SJSA1 (cell line): Measurements from ENCODE around the gene DKK3. TPM values are rescaled to one million over a fixed set of nuclear protein-coding genes. Genes with fewer than 3 reads are reported as not detected.

Source experiments
- DNase-seq, 2 experiments: peaks; one replicate each; pipeline ENCODE4 v3.0.0-alpha.2; 2015 to 2020; ENCODE audit warnings: low spot score in 2 of 2, low read depth in 1 of 2
- H3K27ac ChIP-seq: fragments of 250-450 bp; sonication (Bioruptor Pico); 2 replicates; pipeline ENCODE4 v1.5.1; 2020; ENCODE audit warnings: mild to moderate bottlenecking, moderate library complexity
- H3K27me3 ChIP-seq: fragments of 250-450 bp; sonication (Bioruptor Pico); replicated peaks from 2 replicates; pipeline ENCODE4 v1.5.1; 2020; ENCODE audit warnings: mild to moderate bottlenecking, moderate library complexity
- H3K36me3 ChIP-seq: fragments of 250-450 bp; sonication (Bioruptor Pico); 2 replicates; pipeline ENCODE4 v1.5.1; 2020; ENCODE audit warnings: mild to moderate bottlenecking
- H3K4me1 ChIP-seq: fragments of 250-450 bp; sonication (Bioruptor Pico); replicated peaks from 2 replicates; pipeline ENCODE4 v1.6.1; 2021; ENCODE audit warnings: mild to moderate bottlenecking
- H3K4me3 ChIP-seq: fragments of 250-450 bp; sonication (Bioruptor Pico); 2 replicates; pipeline ENCODE4 v1.5.1; 2020; ENCODE audit warnings: mild to moderate bottlenecking
- H3K9me3 ChIP-seq: fragments of 250-450 bp; sonication (Bioruptor Pico); replicated peaks from 2 replicates; pipeline ENCODE4 v1.5.1; 2020; ENCODE audit warnings: mild to moderate bottlenecking
- total RNA-seq: library from RNA; depleted of rRNA; stranded (reverse); fragments of >200 nt; shearing (Covaris generic); gene quantifications from 2 replicates; pipeline ENCODE4 v1.2.3, GENCODE V29; 2014; rRNA removed

The DKK3 gene
- total RNA-seq, 1 experiment from 2014 or later: 807 TPM

- H3K27ac ChIP-seq: no peak overlapping the region
- peak; percentile 42 to 57 for DNase-seq
- peaks cover 17% of the 10 kb centered on the region for H3K4me1 ChIP-seq
Observed at GRCh38 chr11:11931461-11932055, 76.9 kb downstream of the DKK3 start.

GRCh38 chr11:11929920-11930319 is 78.5 kb downstream of the DKK3 start:
- H3K27ac ChIP-seq: no peak overlapping the region
- H3K27me3 ChIP-seq: no peaks in the 10 kb centered on the region
- H3K4me3 ChIP-seq: no peak overlapping the region
- peaks cover 58% of the 10 kb centered on the region for H3K36me3 ChIP-seq
- H3K9me3 ChIP-seq: no peaks in the 10 kb centered on the region
- H3K4me1 ChIP-seq: peaks cover 17% of the 10 kb centered on the region
- no peak for DNase-seq

More at GRCh38 chr11:11931461-11932055, 76.9 kb downstream of the DKK3 start:
- no peaks in the 10 kb centered on the region for H3K27me3 ChIP-seq
- H3K9me3 ChIP-seq: no peaks in the 10 kb centered on the region
- no peak overlapping the region for H3K4me3 ChIP-seq
- H3K36me3 ChIP-seq: peaks cover 68% of the 10 kb centered on the region

- Histone ChIP-seq H3K4me3 (no peak overlapping the region), H3K27me3 (no peaks in the 10 kb centered on the region), H3K4me1 (no peaks in the 10 kb centered on the region), H3K36me3 (peaks cover 17% of the 10 kb centered on the region), H3K27ac (no peak overlapping the region), H3K9me3 (no peaks in the 10 kb centered on the region)
- no peak for DNase-seq
Observed at GRCh38 chr11:11923828-11924227, 84.6 kb downstream of the DKK3 start.

GRCh38 chr11:11916981-11917399 is 91.4 kb downstream of the DKK3 start:
- no peak overlapping the region for H3K4me3 ChIP-seq

GRCh38 chr11:11915625-11916024 is 92.8 kb downstream of the DKK3 start:
- H3K9me3 ChIP-seq: no peaks in the 10 kb centered on the region
- H3K36me3 ChIP-seq: peaks cover 19% of the 10 kb centered on the region
- no peak for DNase-seq
- no peaks in the 10 kb centered on the region for H3K27me3 ChIP-seq
- H3K4me3 ChIP-seq: no peak overlapping the region
- H3K4me1 ChIP-seq: peaks cover 8% of the 10 kb centered on the region
- H3K27ac ChIP-seq: no peak overlapping the region

More at GRCh38 chr11:11916981-11917399, 91.4 kb downstream of the DKK3 start:
- Histone ChIP-seq H3K9me3 (no peaks in the 10 kb centered on the region), H3K27ac (no peak overlapping the region), H3K4me1 (peaks cover 8% of the 10 kb centered on the region), H3K27me3 (no peaks in the 10 kb centered on the region), H3K36me3 (peaks cover 10% of the 10 kb centered on the region)
- peak in 1 of 2 experiments; percentile 33 for DNase-seq

GRCh38 chr11:11913395-11913794 is 95.0 kb downstream of the DKK3 start:
- peaks cover 27% of the 10 kb centered on the region for H3K4me1 ChIP-seq
- H3K27ac ChIP-seq: no peak overlapping the region
- DNase-seq: no peak
- H3K27me3 ChIP-seq: no peaks in the 10 kb centered on the region
- peaks cover 24% of the 10 kb centered on the region for H3K36me3 ChIP-seq
- H3K9me3 ChIP-seq: no peaks in the 10 kb centered on the region
- H3K4me3 ChIP-seq: no peak overlapping the region

Other genes with a start within 250 kb of the DKK3 start
- 64.9 and 67.6 TPM in 2 replicates for gene USP47, start 166.7 kb downstream of the DKK3 start, total RNA-seq
- gene MICAL2, start 102.0 kb upstream of the DKK3 start, total RNA-seq: 42.8 and 59.8 TPM in 2 replicates